ENCODE results near the gene CYP2A13. TPM values are rescaled to one million over a fixed set of nuclear protein-coding genes. Genes with fewer than 3 reads are reported as not detected.
"Not testable (repeated sequence)": the region's sequence is repeated elsewhere in the genome, so short reads cannot be mapped to it uniquely, and the experiment has no call there.

CYP2A13 gene
- total RNA-seq (ENCODE audit: low replicate concordance): not detected in 2 replicates

DNA sequence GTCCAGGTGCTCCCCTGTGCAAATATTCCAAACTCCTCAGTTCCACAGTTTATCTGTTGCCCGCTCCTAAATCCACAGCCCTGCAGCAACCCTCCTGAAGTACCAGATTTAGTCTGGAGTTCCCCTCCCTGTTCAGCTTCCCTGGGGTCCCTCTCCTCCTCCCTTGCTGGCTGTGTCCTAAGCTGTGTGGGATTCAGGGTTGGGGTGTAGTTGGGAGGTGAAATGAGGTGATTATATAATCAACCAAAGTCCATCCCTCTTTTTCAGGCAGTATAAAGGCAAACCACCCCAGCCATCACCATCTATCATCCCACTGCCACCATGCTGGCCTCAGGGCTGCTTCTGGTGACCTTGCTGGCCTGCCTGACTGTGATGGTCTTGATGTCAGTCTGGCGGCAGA, at the start of gene CYP2A13:
TSS of gene CYP2A13 (plus strand) at position 301 of the 400 bp plus-strand sequence. CDS start at position 322, 21 bp downstream.
- no peak within 1 kb of the TSS for H3K4me3 ChIP-seq (ENCODE audit: low read depth, low read length)
- DNase-seq (ENCODE audit: low read depth): no peak
- no peak for TF ChIP-seq CTCF (IDR thresholded peaks at IDR 0.05; ENCODE audit: insufficient read depth, low read length)

DNA sequence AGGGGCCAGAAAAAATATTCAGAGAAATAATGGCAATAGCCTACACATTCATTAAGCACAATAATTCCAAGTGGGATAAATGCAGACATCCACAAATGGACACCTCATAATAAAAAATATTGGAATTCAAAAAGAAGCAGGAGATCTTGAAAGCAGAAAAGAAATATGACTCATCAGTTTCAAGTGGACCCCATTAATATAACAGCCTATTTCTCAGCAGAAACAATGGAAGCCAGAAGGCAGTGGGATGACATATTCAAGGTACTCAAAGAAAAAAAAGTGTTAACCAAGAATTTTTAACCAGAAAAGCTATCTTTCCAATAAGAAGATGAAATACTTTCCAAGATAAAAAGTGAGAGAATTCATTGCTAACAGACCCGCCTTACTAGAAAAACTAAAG, 48.4 kb upstream of the CYP2A13 start:
- TF ChIP-seq CTCF (IDR thresholded peaks at IDR 0.05; ENCODE audit: insufficient read depth, low read length): no peak
- DNase-seq (ENCODE audit: low read depth): no peak
- H3K4me3 ChIP-seq (ENCODE audit: low read depth, low read length): no peak overlapping the region

GRCh38 chr19:41045095-41045494, 43.2 kb upstream of the CYP2A13 start:
- DNase-seq (ENCODE audit: low read depth); H3K4me3 ChIP-seq (ENCODE audit: low read depth, low read length): not testable (repeated sequence)

DNA sequence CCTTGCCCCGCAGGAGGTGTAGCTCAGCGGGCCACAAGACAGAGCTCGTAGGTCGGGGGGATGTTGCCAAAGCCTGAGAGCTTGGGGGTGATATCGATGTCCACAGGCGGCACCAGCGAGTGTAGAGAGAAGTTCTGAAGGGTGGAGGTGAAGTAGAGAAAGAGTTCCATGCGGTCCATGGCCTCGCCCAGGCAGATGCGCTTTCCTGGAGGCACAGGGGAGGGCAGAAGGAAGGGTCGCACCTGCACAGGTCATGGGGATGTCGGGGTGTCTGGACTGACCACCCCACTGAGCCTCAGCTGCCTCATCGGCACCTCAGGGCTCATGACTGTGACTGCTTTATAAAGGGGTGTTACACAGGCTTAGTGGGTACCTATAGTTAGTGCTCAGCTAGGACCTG, 37.8 kb upstream of the CYP2A13 start:
- DNase-seq (ENCODE audit: low read depth): no peak
- no peak overlapping the region for H3K4me3 ChIP-seq (ENCODE audit: low read depth, low read length)
- TF ChIP-seq CTCF (IDR thresholded peaks at IDR 0.05; ENCODE audit: insufficient read depth, low read length): no peak

DNA sequence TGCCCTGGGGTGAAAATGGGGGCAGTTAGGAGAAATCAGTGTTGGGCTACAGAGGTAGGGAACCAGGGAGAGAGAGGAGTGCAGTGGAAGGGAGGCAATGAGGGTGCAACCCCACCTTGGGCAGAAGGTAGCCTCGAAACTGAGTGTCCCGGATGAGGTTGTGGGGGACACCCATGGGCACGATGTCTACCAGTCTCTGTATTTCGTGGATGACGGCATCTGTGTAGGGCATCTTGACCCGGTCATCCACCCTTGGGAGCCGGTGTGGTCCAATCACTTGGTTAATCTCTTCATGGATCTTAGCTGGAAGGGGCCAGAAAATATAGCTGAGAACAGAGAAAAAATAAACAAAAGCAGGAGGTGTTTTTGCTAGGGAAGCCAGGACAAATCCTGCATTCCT, 36.1 kb upstream of the CYP2A13 start:
- H3K4me3 ChIP-seq (ENCODE audit: low read depth, low read length); DNase-seq (ENCODE audit: low read depth): not testable (repeated sequence)

GRCh38 chr19:41053331-41053730, 34.9 kb upstream of the CYP2A13 start:
- DNase-seq (ENCODE audit: low read depth); H3K4me3 ChIP-seq (ENCODE audit: low read depth, low read length): not testable (repeated sequence)

DNA sequence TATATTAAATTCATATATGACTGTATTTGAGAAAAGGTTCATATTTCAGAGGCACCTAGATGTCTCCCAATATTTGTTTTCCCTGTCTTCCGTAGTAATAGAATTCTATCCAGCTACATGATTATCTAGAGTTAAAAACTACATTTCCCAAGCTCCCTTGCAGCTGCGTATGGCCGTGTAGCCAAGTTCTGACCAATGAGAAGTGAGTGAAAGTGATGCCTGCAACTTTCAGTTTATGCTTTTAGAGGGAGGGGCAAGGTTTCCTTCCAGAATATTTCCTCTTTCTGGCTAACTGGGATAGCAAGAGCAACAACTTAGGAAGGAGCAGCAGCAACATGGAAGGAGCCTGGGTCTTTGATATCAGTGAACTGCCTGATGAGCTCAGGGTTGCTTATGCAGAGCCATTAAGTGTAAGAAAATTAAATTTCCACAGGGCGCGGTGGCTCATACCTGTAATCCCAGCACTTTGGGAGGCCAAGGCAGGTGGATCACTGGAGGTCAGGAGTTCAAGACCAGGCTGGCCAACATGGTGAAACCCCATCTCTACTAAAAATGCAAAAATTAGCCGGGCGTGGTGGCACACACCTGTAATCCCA, 23.2 kb upstream of the CYP2A13 start:
- peak; percentile 40 for DNase-seq (ENCODE audit: low read depth)
- no peak overlapping the region for H3K4me3 ChIP-seq (ENCODE audit: low read depth, low read length)
- no peak for TF ChIP-seq CTCF (IDR thresholded peaks at IDR 0.05; ENCODE audit: insufficient read depth, low read length)

DNA sequence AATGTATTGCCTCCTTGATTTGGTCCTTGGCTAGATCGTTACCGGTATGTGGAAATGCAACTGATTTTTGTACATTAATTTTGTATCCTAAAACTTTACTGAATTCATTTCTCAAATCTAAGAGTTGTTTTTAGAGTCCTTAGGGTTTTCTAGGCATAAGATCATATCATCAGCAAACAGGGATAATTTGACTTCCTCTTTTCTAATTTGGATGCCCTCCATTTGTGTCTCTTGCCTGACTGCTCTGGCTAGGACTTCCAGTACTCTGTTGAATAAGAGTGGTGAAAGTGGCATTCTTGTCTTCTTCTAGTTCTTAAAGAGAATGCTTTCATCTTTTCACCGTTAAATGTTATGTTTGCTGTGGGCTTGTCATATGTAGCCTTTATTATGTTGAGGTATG, 12.0 kb upstream of the CYP2A13 start:
- DNase-seq (ENCODE audit: low read depth): no peak
- H3K4me3 ChIP-seq (ENCODE audit: low read depth, low read length): no peak overlapping the region
- TF ChIP-seq CTCF (IDR thresholded peaks at IDR 0.05; ENCODE audit: insufficient read depth, low read length): no peak

All from fibroblast of the aortic adventitia (primary cell).